OCI-LY7 (cell line): ENCODE results near the gene NUDCD3. TPM values are rescaled to one million over a fixed set of nuclear protein-coding genes. Genes with fewer than 3 reads are reported as not detected.

ENCODE experiments used
- BruUV-seq: library from RNA; stranded (reverse); fragments of 400-500 nt; replicated peaks from 2 replicates; lab custom pipeline; 2021; lab: Mats Ljungman, UMichigan
- CTCF ChIA-PET: fragments of 300-600 bp; sonication (Branson Sonifier 250); formaldehyde crosslinking; loops from one replicate; lab custom pipeline; 2022; ENCODE audit warnings: antibody characterized with exemption; ENCODE audit not compliant: unreplicated experiment; lab: Charles Lee
- POLR2A ChIA-PET: fragments of 300-600 bp; sonication (Branson Sonifier 250); formaldehyde crosslinking; loops from one replicate; lab custom pipeline; 2022; ENCODE audit warnings: antibody characterized with exemption; lab: Charles Lee
- DNase-seq: peaks from one replicate; pipeline ENCODE4 v3.0.0-alpha.2; 2015; ENCODE audit warnings: low spot score
- H2AFZ ChIP-seq: fragments of 200-600 bp; sonication (generic), shearing (Covaris generic); 2 replicates; pipeline ENCODE4 v1.6.1; 2014; ENCODE audit warnings: mild to moderate bottlenecking, antibody characterized with exemption, low read length, moderate library complexity
- H3K27ac ChIP-seq: fragments of 200-600 bp; sonication (generic); 2 replicates; pipeline ENCODE4 v1.5.1; 2014; ENCODE audit warnings: mixed run types, low read depth, mild to moderate bottlenecking, moderate library complexity, low read length, inconsistent platforms; ENCODE audit not compliant: poor library complexity, severe bottlenecking
- H3K36me3 ChIP-seq: fragments of 200-600 bp; sonication (generic); 2 replicates; pipeline ENCODE4 v1.6.1; 2014; ENCODE audit warnings: mild to moderate bottlenecking, antibody characterized with exemption, low read length, moderate library complexity, mixed read lengths; ENCODE audit not compliant: insufficient read depth
- H3K4me1 ChIP-seq: fragments of 200-600 bp; sonication (generic); 2 replicates; pipeline ENCODE4 v1.5.1; 2014; ENCODE audit warnings: mild to moderate bottlenecking, low read length; ENCODE audit not compliant: insufficient read depth, poor library complexity, severe bottlenecking
- H3K4me2 ChIP-seq: fragments of 200-600 bp; sonication (generic); 2 replicates; pipeline ENCODE4 v1.6.1; 2014; ENCODE audit warnings: mild to moderate bottlenecking, low read length
- H3K4me3 ChIP-seq: fragments of 200-600 bp; sonication (generic); 2 replicates; pipeline ENCODE4 v1.5.1; 2014; ENCODE audit warnings: mild to moderate bottlenecking, low read depth, low read length; ENCODE audit not compliant: poor library complexity, severe bottlenecking
- H3K79me2 ChIP-seq: fragments of 200-600 bp; sonication (generic); 2 replicates; pipeline ENCODE4 v1.6.1; 2016; ENCODE audit warnings: low read depth, mild to moderate bottlenecking, low read length, moderate library complexity, mixed read lengths; ENCODE audit not compliant: insufficient read depth
- H3K9me2 ChIP-seq: fragments of 200-600 bp; sonication (generic); 2 replicates; pipeline ENCODE4 v1.6.1; 2016; ENCODE audit warnings: mild to moderate bottlenecking, low read length, mixed read lengths; ENCODE audit not compliant: insufficient read depth
- H3K9me3 ChIP-seq: fragments of 200-600 bp; sonication (generic); 2 replicates; pipeline ENCODE4 v1.6.1; 2014; ENCODE audit warnings: mild to moderate bottlenecking, mixed run types, low read length, mixed read lengths
- H4K20me1 ChIP-seq: fragments of 200-600 bp; sonication (generic); 2 replicates; pipeline ENCODE4 v1.6.1; 2014; ENCODE audit warnings: mild to moderate bottlenecking, antibody characterized with exemption, low read length, moderate library complexity, mixed read lengths; ENCODE audit not compliant: insufficient read depth
- EZH2phosphoT487 ChIP-seq: fragments of 200-600 bp; sonication (generic); IDR thresholded peaks from 2 replicates; pipeline ENCODE4 v1.6.1; 2018; ENCODE audit warnings: low read depth, borderline replicate concordance, mild to moderate bottlenecking, mixed run types, antibody characterized with exemption, low read length, moderate library complexity, mixed read lengths
- intact Hi-C: fragments of 100-400 bp; cut with micrococcal nuclease; formaldehyde crosslinking; loops from one replicate; pipeline ENCODE4 v1.10.0; 2022; ENCODE audit not compliant: unreplicated experiment
- total RNA-seq, 2 experiments: library from RNA; depleted of rRNA in 1 of 2; stranded (reverse); fragments of >200 nt in 1 of 2; shearing (Covaris generic) in 1 of 2; gene quantifications; 2 replicates each; pipeline ENCODE4 v1.2.3, GENCODE V29; 2014 to 2022
- TF ChIP-seq, protein P1 (sequence below): fragments of 200-600 bp; sonication (generic); conservative IDR thresholded peaks from 2 replicates; pipeline ENCODE4 v1.5.1; 2014; ENCODE audit warnings: mild to moderate bottlenecking, antibody characterized with exemption, low read length, moderate library complexity, mixed read lengths

NUDCD3 gene
- total RNA-seq, 2 experiments from 2014 or later, result 57.0 to 108 TPM

DNA sequence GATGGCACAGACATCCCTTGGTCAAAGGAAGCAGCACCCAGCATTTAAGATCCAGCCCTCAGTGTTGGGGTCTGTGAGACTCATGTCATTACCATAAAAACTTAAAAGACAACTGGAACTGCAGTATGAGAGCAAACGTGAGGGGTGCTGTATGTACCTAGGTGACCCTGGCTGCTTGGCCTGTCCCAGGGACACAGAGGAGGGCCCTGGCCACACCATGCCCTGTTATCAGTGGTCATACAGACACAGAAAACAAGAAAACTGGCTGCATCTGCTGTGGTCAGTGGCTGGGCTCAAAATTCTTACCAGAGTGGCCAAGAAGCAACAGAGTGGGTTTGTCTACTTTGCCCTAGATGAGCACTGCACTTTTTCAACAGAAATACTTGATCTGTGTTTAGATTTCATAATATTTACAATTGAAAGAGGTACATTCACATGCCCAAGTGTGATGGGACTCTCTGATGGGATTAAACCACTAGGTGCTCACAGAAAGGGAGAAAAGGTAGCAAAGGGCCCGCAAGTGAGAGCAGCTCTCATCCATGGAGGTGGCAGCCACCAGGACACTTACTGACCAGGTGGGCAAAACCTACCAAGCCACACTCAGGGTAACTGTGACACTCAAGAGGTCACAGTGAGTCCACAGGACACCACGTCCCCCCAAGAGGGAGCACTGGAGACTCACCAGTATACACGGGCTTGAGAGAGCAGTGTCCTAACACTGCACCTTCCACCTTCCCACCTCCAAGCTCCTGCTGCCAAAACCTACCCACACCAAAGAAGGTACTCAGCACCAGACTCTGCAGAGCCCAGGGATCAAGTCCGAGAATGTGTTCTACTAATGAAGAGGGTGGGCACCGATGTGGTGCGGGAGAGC, 97.0 kb downstream of the NUDCD3 start:
- Histone ChIP-seq H4K20me1 (no peaks in the 10 kb centered on the region), H3K9me3 (no peaks in the 10 kb centered on the region), H3K27ac (no peak overlapping the region), H3K4me3 (no peak overlapping the region), H3K9me2 (no peaks in the 10 kb centered on the region), H3K79me2 (no peaks in the 10 kb centered on the region), H2AFZ (no peak overlapping the region), H3K4me2 (no peak overlapping the region), H3K36me3 (peaks cover 46% of the 10 kb centered on the region; the same call in 1 of the 2 replicates), H3K4me1 (no peaks in the 10 kb centered on the region)
- no peak for TF ChIP-seq EZH2phosphoT487
- TF ChIP-seq, protein P1, sequence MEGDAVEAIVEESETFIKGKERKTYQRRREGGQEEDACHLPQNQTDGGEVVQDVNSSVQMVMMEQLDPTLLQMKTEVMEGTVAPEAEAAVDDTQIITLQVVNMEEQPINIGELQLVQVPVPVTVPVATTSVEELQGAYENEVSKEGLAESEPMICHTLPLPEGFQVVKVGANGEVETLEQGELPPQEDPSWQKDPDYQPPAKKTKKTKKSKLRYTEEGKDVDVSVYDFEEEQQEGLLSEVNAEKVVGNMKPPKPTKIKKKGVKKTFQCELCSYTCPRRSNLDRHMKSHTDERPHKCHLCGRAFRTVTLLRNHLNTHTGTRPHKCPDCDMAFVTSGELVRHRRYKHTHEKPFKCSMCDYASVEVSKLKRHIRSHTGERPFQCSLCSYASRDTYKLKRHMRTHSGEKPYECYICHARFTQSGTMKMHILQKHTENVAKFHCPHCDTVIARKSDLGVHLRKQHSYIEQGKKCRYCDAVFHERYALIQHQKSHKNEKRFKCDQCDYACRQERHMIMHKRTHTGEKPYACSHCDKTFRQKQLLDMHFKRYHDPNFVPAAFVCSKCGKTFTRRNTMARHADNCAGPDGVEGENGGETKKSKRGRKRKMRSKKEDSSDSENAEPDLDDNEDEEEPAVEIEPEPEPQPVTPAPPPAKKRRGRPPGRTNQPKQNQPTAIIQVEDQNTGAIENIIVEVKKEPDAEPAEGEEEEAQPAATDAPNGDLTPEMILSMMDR, result no peak
- no TSS peak for BruUV-seq
- DNase-seq, result no peak
- CTCF ChIA-PET, result no interaction called here
- intact Hi-C loops, result no loop called here
- POLR2A ChIA-PET, result no interaction called here

DNA sequence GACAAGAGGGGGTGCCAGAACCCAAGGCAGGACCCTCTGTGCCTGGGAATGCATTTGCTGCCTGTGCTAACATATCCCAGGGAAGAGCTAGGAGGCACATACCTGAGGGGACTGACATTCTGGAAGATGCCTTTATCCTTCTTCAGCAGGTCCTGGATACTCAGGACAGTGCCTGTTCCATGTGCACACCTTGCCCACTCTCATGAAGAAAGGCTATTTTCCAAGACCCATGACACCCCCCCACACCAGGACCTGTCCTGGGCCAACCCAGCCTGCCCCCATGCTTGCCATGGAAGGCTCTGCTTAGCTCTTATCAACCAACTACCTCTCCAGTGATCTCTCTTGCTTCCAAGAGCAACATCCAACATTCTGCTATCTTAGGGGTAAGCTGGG, 97.8 kb downstream of the NUDCD3 start:
- POLR2A ChIA-PET, result interaction anchor here (0.9 kb wide), 1 partner anchor 11 kb away, joined by 3 read pairs; no protein-coding TSS in a partner anchor
- BruUV-seq, result no TSS peak
- H3K36me3 ChIP-seq, result peaks cover 44% of the 10 kb centered on the region; the same call in 1 of the 2 replicates
- H3K79me2 ChIP-seq, result no peaks in the 10 kb centered on the region
- H4K20me1 ChIP-seq, result no peaks in the 10 kb centered on the region
- H2AFZ ChIP-seq, result no peak overlapping the region
- no peak overlapping the region for H3K27ac ChIP-seq
- H3K9me3 ChIP-seq, result no peaks in the 10 kb centered on the region
- no peak for TF ChIP-seq EZH2phosphoT487
- TF ChIP-seq, protein P1, result no peak
- H3K4me1 ChIP-seq, result no peaks in the 10 kb centered on the region
- no peak for DNase-seq
- intact Hi-C loops, result no loop called here
- H3K9me2 ChIP-seq, result no peaks in the 10 kb centered on the region
- CTCF ChIA-PET, result no interaction called here
- H3K4me3 ChIP-seq, result no peak overlapping the region
- no peak overlapping the region for H3K4me2 ChIP-seq
